Suppressor macrophage treated with lipopolysaccharide for 1 hour (primary cell): ENCODE data around the gene SCN5A.

ENCODE experiments used
- DNase-seq, 3 donors: peaks; one replicate each; pipeline ENCODE4 v3.0.0-alpha.2; 2020 to 2022

The SCN5A gene

DNA sequence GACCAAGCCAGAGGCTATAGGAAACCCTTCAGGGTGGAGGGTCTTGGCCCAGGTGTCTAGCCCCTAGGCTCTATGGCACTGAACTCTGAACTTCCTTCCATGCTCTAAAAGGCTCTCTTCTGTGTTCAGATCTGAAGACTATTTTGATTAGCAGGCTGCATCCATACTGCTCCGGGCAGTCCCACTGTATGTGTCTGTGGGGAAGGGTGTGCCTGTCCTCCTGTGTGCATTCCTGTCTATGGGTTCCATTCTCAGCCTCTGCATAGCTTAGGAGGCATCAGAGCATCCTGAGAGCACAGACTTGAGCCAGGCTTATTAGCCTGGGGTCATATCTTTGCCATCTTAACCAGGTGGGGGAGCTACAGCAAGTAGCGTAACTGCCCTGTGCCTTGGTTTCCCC, 115.3 kb downstream of the SCN5A start:
- DNase-seq, result no peak

- no peak for DNase-seq
These were observed 116.1 kb downstream of the SCN5A start for GRCh38 chr3:38533285-38533976.

- no peak for DNase-seq
These were observed 117.0 kb downstream of the SCN5A start for GRCh38 chr3:38532529-38532928.

DNA sequence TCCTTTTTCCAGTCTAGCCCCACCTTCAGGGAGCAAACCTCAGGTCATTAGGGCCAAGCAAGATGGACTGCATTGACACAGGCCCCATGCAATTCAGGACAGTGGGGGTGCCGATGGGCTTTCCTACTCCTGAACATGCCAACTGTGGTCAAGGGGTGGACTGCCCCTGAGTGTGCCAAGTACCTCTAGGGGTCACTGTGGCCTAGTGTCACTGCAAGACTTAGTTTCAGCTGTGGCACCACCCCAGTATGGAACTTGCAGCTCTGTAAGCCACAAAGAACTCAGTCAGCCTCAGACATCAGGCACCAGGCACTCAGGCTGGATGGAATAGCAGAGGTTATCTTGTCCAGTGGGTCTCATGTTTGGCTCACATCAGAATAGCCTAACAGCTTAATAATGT, 121.0 kb downstream of the SCN5A start:
- DNase-seq, result peak in 2 of 3 donors; percentile 12 to 28

DNA sequence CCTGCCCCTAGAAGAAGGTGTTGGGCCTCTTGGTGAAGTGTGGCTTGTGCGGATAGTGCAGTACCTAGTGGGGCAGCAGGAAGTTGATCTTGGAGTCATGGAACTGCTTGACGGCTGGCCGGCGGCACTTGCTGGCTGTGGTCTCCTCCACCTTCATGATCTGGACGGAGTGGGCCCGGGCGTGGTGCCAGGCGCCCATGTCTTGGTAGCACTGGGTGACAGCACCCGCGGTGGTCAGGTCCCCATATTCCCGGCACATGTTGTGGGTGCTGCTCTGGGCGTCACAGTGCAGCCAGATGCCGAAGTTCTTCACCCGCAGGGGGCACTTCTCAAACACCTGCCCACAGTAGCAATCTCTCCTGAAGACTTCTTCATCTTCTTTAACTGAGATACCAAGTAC, 122.7 kb downstream of the SCN5A start:
- no peak for DNase-seq

DNA sequence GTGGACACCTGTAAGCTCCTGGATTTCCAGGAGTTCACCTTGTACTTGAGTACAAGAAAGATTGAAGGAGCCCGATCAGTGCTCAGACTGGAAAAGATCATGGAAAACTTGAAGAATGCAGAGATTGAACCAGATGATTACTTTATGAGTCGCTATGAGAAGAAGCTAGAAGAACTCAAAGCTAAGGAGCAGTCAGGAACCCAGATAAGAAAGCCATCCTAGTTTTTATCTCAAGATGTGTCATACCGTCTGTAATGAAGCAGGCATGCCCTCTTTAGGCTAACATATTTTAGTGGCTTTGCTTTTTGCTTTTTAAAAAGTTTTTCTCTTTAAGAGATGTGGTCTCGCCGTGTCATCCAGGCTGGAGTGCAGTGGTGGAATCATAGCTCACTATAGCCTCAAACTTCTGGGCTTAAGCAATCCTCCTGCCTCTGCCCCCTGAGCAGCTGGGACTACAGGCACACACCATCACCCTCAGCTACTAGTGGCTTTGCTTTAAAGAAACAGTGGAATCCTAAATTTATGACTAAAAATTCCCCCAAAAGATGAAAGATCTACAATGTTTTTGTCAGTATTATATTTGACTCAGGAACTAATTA, 125.2 kb downstream of the SCN5A start:
- DNase-seq, result no peak

DNA sequence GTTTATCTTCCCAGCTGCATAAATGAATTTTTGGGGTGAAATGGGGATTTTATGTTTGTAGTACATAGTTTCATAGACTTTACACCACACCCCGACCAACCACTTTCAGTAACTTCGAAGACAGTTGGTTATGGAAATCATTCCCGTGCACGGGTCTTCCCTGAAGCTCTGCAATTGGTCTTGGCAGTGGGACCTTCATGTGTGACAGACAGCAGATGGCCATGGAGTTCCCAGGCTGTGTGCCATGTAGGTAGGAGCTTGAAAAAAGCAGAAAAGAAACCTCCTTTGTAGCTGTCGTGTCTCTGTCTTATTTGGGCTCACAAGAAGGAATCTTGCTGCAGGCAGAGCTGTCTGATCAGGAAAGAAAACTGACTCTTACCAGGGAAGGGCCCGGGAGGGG, 127.5 kb downstream of the SCN5A start:
- DNase-seq, result no peak

DNA sequence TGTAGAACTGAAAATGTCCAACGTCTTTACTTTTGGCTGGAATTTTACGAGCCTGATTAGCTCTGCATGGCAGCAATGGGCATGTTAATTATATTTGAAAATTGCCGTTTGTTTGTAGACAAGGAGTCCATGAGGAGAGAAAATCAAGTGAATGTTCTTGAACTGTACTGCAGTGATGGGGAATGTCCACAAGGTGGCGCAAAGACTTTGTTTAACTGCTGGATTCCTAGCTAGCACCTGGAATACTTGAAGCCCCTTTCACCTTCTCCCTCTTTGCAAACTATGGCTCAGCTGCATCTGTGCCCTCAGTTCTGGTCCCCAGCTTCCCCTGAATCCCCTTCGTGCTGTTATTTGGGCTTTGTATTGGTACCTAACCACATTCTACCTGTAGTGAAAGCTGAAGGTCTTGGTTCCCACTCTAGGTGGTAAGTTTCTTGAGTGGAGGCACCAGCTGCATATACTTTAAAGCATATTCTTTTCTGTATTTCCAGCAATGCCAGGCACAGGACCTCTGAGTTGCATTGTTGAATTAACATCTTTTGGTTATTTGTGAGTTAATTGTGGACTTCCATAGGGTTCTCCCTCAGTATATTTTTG, 128.0 kb downstream of the SCN5A start:
- DNase-seq, result peak; percentile 61 to 78 (median 72)

- no peak for DNase-seq
These were observed 129.8 kb downstream of the SCN5A start for GRCh38 chr3:38519651-38520050.

DNA sequence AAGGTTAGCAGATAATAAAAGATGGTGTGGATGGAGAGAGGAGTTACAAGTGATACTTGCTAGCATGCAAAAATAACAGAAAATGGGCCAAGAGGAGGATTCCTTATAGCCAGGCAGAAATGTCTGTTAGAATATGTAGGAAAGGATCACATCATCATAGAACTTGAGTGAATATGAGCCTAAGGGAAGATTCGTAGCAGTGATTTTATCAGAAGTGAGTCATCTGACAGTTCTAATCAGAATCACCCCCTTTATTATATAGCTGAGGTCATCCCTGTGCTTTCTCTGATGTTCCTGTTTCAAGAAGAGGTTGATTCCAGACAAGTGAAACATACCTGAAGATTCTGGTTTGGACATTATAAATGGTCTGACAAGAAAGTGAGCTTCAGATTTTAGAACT, 130.5 kb downstream of the SCN5A start:
- DNase-seq, result no peak

DNA sequence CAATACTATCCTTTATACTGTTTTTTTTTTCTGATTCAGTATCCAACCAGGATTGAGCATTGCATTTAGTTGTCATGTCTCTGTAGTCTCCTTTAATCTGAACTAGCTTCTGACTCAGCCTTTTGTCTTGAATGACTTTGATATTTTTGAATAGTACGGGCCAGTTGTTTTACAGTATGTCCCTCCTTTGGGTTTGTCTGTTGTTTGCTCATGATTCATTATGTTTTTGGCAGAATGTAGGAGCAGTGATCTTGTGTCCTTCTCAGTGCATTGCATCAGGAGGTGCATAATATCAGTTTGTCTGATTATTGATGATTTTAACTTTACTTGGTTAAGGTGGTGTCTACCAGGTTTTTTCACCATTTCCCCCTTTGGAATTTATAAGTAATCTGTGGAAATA, 132.8 kb downstream of the SCN5A start:
- no peak for DNase-seq

DNA sequence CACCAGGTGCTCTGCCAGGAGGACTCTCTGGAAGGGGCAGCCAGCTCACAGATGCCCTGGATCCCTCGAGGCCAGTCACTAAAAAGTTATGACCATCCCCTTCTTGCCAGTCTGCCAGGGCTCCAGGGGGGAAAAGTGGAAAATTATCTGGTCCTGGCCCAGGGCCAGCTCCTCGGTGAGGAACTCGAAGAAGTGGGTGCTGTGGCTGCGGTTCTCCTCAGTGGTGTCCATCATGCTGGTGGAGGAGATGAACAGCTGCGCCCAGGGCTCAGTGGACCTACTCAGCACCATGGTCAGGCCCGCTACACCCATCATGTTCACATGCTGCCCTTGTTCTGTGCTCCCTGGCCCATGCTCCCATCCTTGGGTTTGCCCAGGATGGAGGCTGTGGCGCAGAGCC, 134.1 kb downstream of the SCN5A start:
- no peak for DNase-seq

DNA sequence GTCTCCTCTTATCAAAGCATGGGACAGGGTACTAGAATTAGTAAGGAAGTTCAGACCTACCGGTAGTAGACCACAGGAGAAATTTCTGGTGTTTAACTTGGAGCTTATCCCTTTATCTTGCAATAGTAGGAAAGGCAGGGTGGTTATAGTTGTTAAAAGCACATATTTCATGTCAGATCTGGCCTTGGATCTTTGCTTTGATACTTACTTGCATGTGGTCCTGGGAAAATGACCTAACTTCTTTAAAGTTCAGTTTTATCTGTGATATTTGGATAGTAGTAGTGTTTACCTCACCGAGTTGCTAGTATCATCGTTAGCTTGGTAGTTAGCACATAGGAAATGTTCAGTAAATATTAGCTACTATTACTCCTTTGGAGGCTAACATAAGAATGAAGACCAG, 137.9 kb downstream of the SCN5A start:
- no peak for DNase-seq

GRCh38 chr3:38510631-38511030, 138.9 kb downstream of the SCN5A start:
- peak in 1 of 3 donors; percentile 6 for DNase-seq

DNA sequence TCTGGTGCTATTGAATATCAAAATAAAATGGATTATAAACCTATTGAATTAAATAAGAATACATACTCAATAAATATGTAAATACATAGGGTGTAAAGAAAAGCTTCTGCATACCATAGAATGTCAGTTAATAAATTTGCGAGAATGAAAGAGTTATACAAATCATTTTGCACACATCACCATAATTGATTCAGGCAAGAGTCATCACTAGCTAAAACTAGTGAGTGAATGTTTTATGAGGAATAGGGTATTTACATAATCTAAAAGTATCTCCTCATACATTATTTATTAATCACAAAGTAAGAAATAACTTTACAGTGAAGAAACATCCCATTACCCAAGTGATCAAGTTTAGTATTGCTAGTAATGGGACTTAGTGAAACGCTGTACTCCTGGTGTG, 139.8 kb downstream of the SCN5A start:
- DNase-seq, result no peak

- no peak for DNase-seq
These were observed 142.4 kb downstream of the SCN5A start for GRCh38 chr3:38507120-38507519.

- DNase-seq, result no peak
These were observed 148.6 kb downstream of the SCN5A start for GRCh38 chr3:38500688-38501417.
